ENCODE measurements around the gene KRT77. TPM values are rescaled to one million over a fixed set of nuclear protein-coding genes. Genes with fewer than 3 reads are reported as not detected.

Gene KRT77
- total RNA-seq, 1 donor from 2014 or later: not detected

- no peak overlapping the region for H3K27ac Mint-ChIP-seq (ENCODE audit: unreplicated experiment)
- DNase-seq (ENCODE audit: extremely low spot score, unreplicated experiment): no peak
These were observed 39.9 kb downstream of the KRT77 start for GRCh38 chr12:52663420-52663819.

DNA sequence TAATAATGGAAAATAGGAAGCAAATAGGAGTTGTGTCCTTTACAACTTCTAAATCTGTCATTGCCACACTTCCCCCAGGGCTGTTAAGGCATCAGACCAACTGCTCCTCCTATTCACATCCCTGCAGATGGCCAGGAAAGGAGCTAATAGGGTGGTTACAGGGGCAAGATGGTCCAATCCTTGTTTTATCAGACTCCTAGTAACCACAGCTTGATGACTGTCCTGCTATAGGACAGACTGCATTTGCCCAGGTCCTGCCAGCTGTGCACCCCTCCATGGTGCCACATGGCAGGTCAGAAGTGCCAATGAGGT lies 40.5 kb downstream of the KRT77 start:
- no peak for TF ChIP-seq CTCF (IDR thresholded peaks at IDR 0.05)
- H3K4me3 Mint-ChIP-seq (ENCODE audit: unreplicated experiment): no peak overlapping the region
- H3K36me3 Mint-ChIP-seq (ENCODE audit: unreplicated experiment): no peaks in the 10 kb centered on the region
- H3K27ac Mint-ChIP-seq (ENCODE audit: unreplicated experiment): no peak overlapping the region
- H3K27me3 Mint-ChIP-seq (ENCODE audit: unreplicated experiment): peaks cover 49% of the 10 kb centered on the region
- H3K4me1 Mint-ChIP-seq (ENCODE audit: unreplicated experiment): no peaks in the 10 kb centered on the region
- H3K9me3 Mint-ChIP-seq (ENCODE audit: unreplicated experiment): no peaks in the 10 kb centered on the region
- DNase-seq (ENCODE audit: extremely low spot score, unreplicated experiment): no peak

More at GRCh38 chr12:52663420-52663819, 39.9 kb downstream of the KRT77 start:
- Mint-ChIP-seq H3K36me3 (ENCODE audit: unreplicated experiment) (no peaks in the 10 kb centered on the region), H3K27me3 (ENCODE audit: unreplicated experiment) (peaks cover 48% of the 10 kb centered on the region), H3K4me1 (ENCODE audit: unreplicated experiment) (no peaks in the 10 kb centered on the region), H3K9me3 (ENCODE audit: unreplicated experiment) (no peaks in the 10 kb centered on the region), H3K4me3 (ENCODE audit: unreplicated experiment) (no peak overlapping the region)
- no peak for TF ChIP-seq CTCF (IDR thresholded peaks at IDR 0.05)

GRCh38 chr12:52662093-52662917 lies 41.0 kb downstream of the KRT77 start:
- H3K27ac Mint-ChIP-seq (ENCODE audit: unreplicated experiment): no peak overlapping the region
- no peaks in the 10 kb centered on the region for H3K4me1 Mint-ChIP-seq (ENCODE audit: unreplicated experiment)
- TF ChIP-seq CTCF (IDR thresholded peaks at IDR 0.05): no peak
- H3K4me3 Mint-ChIP-seq (ENCODE audit: unreplicated experiment): no peak overlapping the region
- H3K27me3 Mint-ChIP-seq (ENCODE audit: unreplicated experiment): peaks cover 52% of the 10 kb centered on the region
- no peaks in the 10 kb centered on the region for H3K36me3 Mint-ChIP-seq (ENCODE audit: unreplicated experiment)
- H3K9me3 Mint-ChIP-seq (ENCODE audit: unreplicated experiment): no peaks in the 10 kb centered on the region
- no peak for DNase-seq (ENCODE audit: extremely low spot score, unreplicated experiment)

GRCh38 chr12:52661668-52662067 lies 41.7 kb downstream of the KRT77 start:
- peaks cover 56% of the 10 kb centered on the region for H3K27me3 Mint-ChIP-seq (ENCODE audit: unreplicated experiment)
- no peaks in the 10 kb centered on the region for H3K36me3 Mint-ChIP-seq (ENCODE audit: unreplicated experiment)
- H3K27ac Mint-ChIP-seq (ENCODE audit: unreplicated experiment): no peak overlapping the region
- no peak for TF ChIP-seq CTCF (IDR thresholded peaks at IDR 0.05)
- no peaks in the 10 kb centered on the region for H3K9me3 Mint-ChIP-seq (ENCODE audit: unreplicated experiment)
- H3K4me3 Mint-ChIP-seq (ENCODE audit: unreplicated experiment): no peak overlapping the region
- no peaks in the 10 kb centered on the region for H3K4me1 Mint-ChIP-seq (ENCODE audit: unreplicated experiment)
- no peak for DNase-seq (ENCODE audit: extremely low spot score, unreplicated experiment)

DNA sequence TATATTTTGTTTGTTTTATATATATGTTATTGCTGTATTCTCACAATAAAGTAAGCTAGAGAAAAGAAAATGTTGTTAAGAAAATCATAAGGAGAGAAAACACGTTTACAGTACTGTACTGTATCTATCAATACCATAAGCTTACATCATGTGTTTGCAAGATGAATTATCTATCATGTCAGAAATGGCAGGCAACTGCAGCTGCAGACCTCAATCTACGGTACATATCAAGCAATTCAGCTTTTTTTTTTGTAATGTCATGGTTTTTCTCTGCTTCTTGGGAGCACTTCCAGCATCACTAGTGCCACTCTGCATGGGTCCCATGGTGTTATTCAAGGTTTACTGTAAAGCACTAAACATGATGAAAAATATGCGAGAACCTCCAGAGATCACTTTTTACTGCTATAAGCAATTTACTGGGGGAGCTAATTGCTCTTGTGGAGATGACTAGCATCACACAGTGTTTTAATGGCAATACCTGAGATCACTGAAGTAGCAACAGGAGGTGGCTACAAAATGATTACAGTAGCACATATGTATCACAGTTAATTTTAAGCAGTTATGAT lies 42.3 kb downstream of the KRT77 start:
- no peaks in the 10 kb centered on the region for H3K36me3 Mint-ChIP-seq (ENCODE audit: unreplicated experiment)

More for the DNA sequence above, 42.3 kb downstream of the KRT77 start:
- Mint-ChIP-seq H3K27ac (ENCODE audit: unreplicated experiment) (no peak overlapping the region), H3K27me3 (ENCODE audit: unreplicated experiment) (peaks cover 60% of the 10 kb centered on the region), H3K4me1 (ENCODE audit: unreplicated experiment) (no peaks in the 10 kb centered on the region), H3K4me3 (ENCODE audit: unreplicated experiment) (no peak overlapping the region), H3K9me3 (ENCODE audit: unreplicated experiment) (no peaks in the 10 kb centered on the region)
- no peak for TF ChIP-seq CTCF (IDR thresholded peaks at IDR 0.05)
- DNase-seq (ENCODE audit: extremely low spot score, unreplicated experiment): no peak

Data from osteocyte (in vitro differentiated cells).